GM19452 (cell line): ENCODE measurements around the gene NPAS1.

ENCODE experiments used
- ATAC-seq: cut with Tn5 transposase; IDR thresholded peaks from one replicate; pipeline ENCODE4 v1.9.1; 2021; ENCODE audit not compliant: unreplicated experiment

Gene NPAS1

GRCh38 chr19:47013041-47013517, 6.6 kb upstream of the NPAS1 start:
- ATAC-seq, result no peak

- ATAC-seq, result no peak
These were observed 714 bp upstream of the NPAS1 start for GRCh38 chr19:47018923-47019322.

GRCh38 chr19:47020132-47020805, 632 bp downstream of the NPAS1 start:
- no peak for ATAC-seq

GRCh38 chr19:47020992-47021496, 1.4 kb downstream of the NPAS1 start:
- no peak for ATAC-seq

- no peak for ATAC-seq
These were observed 2.0 kb downstream of the NPAS1 start for GRCh38 chr19:47021536-47022139.

GRCh38 chr19:47022140-47022536, 2.5 kb downstream of the NPAS1 start:
- no peak for ATAC-seq

GRCh38 chr19:47022541-47023447, 3.2 kb downstream of the NPAS1 start:
- ATAC-seq, result no peak

GRCh38 chr19:47023448-47023794, 3.8 kb downstream of the NPAS1 start:
- no peak for ATAC-seq

- no peak for ATAC-seq
These were observed 4.9 kb downstream of the NPAS1 start for GRCh38 chr19:47024502-47024901.

GRCh38 chr19:47026156-47026555, 6.5 kb downstream of the NPAS1 start:
- no peak for ATAC-seq

GRCh38 chr19:47026889-47027288, 7.3 kb downstream of the NPAS1 start:
- ATAC-seq, result no peak

- ATAC-seq, result no peak
These were observed 8.0 kb downstream of the NPAS1 start for GRCh38 chr19:47027586-47028088.

- no peak for ATAC-seq
These were observed 8.6 kb downstream of the NPAS1 start for GRCh38 chr19:47028195-47028601.

GRCh38 chr19:47032171-47032811, 12.7 kb downstream of the NPAS1 start:
- ATAC-seq, result no peak

GRCh38 chr19:47035127-47036096, 15.8 kb downstream of the NPAS1 start:
- peak; percentile 80 for ATAC-seq

GRCh38 chr19:47036097-47036651, 16.5 kb downstream of the NPAS1 start:
- ATAC-seq, result peak; percentile 19

GRCh38 chr19:47037766-47038165, 18.1 kb downstream of the NPAS1 start:
- ATAC-seq, result no peak

- no peak for ATAC-seq
These were observed 19.7 kb downstream of the NPAS1 start for GRCh38 chr19:47039239-47039874.

GRCh38 chr19:47040869-47041268, 21.2 kb downstream of the NPAS1 start:
- ATAC-seq, result no peak
